ENCODE data around the gene DOCK1. TPM values are rescaled to one million over a fixed set of nuclear protein-coding genes. Genes with fewer than 3 reads are reported as not detected.

The DOCK1 gene
- total RNA-seq, 2 donors from 2014 or later = 52.9 to 76.7 TPM

DNA sequence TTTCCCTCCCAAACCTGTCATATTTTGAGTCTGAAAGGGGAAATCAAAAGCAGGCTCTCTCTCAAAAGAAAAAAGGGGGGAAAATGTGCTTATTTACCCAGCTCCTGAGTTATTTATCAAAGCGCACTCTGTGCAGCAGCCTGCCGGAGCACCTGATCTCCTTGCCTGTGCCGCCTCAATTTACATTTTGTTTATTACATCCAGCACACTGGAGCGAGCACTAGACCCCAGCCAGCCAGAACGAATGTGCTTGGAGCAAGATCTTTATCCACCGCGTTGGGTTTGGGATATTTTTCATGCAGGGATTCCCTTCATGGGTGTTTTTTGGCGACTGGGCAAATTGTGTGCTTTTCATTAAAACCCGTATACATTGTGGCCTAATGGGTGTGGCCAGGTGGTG lies 453.1 kb downstream of the DOCK1 start:
- TF ChIP-seq CTCF (IDR thresholded peaks at IDR 0.05) = no peak

DNA sequence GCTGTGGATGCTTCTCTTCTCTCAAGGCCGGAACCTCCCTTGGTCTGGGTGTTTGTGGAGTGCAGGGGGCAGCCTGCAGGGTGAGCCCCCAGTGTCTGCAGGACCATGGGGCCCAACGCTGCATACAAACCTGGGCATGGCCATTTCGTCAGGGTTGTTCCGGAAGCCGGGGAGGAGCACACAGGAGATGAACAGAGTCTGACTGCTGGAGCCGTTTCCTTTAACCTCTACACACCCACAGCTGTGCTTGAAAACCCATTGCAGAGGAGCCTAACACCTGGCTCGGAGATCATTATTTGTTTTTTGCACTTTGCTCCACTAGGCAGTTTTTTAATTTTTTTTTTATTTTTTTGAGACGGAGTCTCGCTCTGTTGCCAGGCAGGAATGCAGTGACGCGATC lies 458.8 kb downstream of the DOCK1 start:
- Histone ChIP-seq H3K4me3 (no peak overlapping the region), H3K27me3 (replicated peaks; ENCODE audit: insufficient read depth) (no peaks in the 10 kb centered on the region), H3K4me1 (ENCODE audit: control insufficient read depth in 1 of 2, low read depth in 2 of 2) (no peaks in the 10 kb centered on the region), H3K36me3 (peaks cover 3% of the 10 kb centered on the region), H3K9me3 (no peaks in the 10 kb centered on the region), H3K27ac (no peak overlapping the region)
- ATAC-seq (ENCODE audit: insufficient number of reproducible peaks, low FRiP score, low read depth) (no peak), DNase-seq (ENCODE audit: low spot score) (no peak)
- TF ChIP-seq CTCF (IDR thresholded peaks at IDR 0.05) = no peak

More for the DNA sequence above, 453.1 kb downstream of the DOCK1 start:
- ATAC-seq (ENCODE audit: insufficient number of reproducible peaks, low FRiP score, low read depth) (no peak), DNase-seq (ENCODE audit: low spot score) (no peak)
- H3K9me3 ChIP-seq = no peaks in the 10 kb centered on the region
- H3K4me1 ChIP-seq (ENCODE audit: control insufficient read depth in 1 of 2, low read depth in 2 of 2) = no peaks in the 10 kb centered on the region
- H3K27ac ChIP-seq = no peak overlapping the region
- no peak overlapping the region for H3K4me3 ChIP-seq
- no peaks in the 10 kb centered on the region for H3K27me3 ChIP-seq (replicated peaks; ENCODE audit: insufficient read depth)
- H3K36me3 ChIP-seq = no peaks in the 10 kb centered on the region

GRCh38 chr10:127368101-127368500 lies 462.9 kb downstream of the DOCK1 start:
- Histone ChIP-seq H3K27me3 (replicated peaks; ENCODE audit: insufficient read depth) (no peaks in the 10 kb centered on the region), H3K9me3 (no peaks in the 10 kb centered on the region), H3K4me3 (no peak overlapping the region), H3K27ac (no peak overlapping the region), H3K4me1 (ENCODE audit: control insufficient read depth in 1 of 2, low read depth in 2 of 2) (no peaks in the 10 kb centered on the region), H3K36me3 (peaks cover 3% of the 10 kb centered on the region)
- TF ChIP-seq CTCF (IDR thresholded peaks at IDR 0.05) = no peak
- ATAC-seq (ENCODE audit: insufficient number of reproducible peaks, low FRiP score, low read depth) (no peak), DNase-seq (ENCODE audit: low spot score) (no peak)

GRCh38 chr10:127368929-127369328 lies 463.7 kb downstream of the DOCK1 start:
- H3K36me3 ChIP-seq = peaks cover under 1% of the 10 kb centered on the region
- DNase-seq (ENCODE audit: low spot score) = no peak
- H3K4me1 ChIP-seq (ENCODE audit: control insufficient read depth in 1 of 2, low read depth in 2 of 2) = no peaks in the 10 kb centered on the region
- no peak for TF ChIP-seq CTCF (IDR thresholded peaks at IDR 0.05)
- no peaks in the 10 kb centered on the region for H3K27me3 ChIP-seq (replicated peaks; ENCODE audit: insufficient read depth)
- no peak for ATAC-seq (ENCODE audit: insufficient number of reproducible peaks, low FRiP score, low read depth)
- no peaks in the 10 kb centered on the region for H3K9me3 ChIP-seq
- no peak overlapping the region for H3K4me3 ChIP-seq
- no peak overlapping the region for H3K27ac ChIP-seq

GRCh38 chr10:127370601-127371000 lies 465.4 kb downstream of the DOCK1 start:
- Histone ChIP-seq H3K9me3 (no peaks in the 10 kb centered on the region), H3K4me1 (ENCODE audit: control insufficient read depth in 1 of 2, low read depth in 2 of 2) (no peaks in the 10 kb centered on the region), H3K27me3 (replicated peaks; ENCODE audit: insufficient read depth) (no peaks in the 10 kb centered on the region), H3K4me3 (no peak overlapping the region), H3K27ac (no peak overlapping the region), H3K36me3 (peaks cover 7% of the 10 kb centered on the region)
- DNase-seq (ENCODE audit: low spot score) (no peak), ATAC-seq (ENCODE audit: insufficient number of reproducible peaks, low FRiP score, low read depth) (no peak)
- TF ChIP-seq CTCF (IDR thresholded peaks at IDR 0.05) = no peak
